Measurements from ENCODE around the gene DDX56.

The DDX56 gene, protein sequence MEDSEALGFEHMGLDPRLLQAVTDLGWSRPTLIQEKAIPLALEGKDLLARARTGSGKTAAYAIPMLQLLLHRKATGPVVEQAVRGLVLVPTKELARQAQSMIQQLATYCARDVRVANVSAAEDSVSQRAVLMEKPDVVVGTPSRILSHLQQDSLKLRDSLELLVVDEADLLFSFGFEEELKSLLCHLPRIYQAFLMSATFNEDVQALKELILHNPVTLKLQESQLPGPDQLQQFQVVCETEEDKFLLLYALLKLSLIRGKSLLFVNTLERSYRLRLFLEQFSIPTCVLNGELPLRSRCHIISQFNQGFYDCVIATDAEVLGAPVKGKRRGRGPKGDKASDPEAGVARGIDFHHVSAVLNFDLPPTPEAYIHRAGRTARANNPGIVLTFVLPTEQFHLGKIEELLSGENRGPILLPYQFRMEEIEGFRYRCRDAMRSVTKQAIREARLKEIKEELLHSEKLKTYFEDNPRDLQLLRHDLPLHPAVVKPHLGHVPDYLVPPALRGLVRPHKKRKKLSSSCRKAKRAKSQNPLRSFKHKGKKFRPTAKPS

DNA sequence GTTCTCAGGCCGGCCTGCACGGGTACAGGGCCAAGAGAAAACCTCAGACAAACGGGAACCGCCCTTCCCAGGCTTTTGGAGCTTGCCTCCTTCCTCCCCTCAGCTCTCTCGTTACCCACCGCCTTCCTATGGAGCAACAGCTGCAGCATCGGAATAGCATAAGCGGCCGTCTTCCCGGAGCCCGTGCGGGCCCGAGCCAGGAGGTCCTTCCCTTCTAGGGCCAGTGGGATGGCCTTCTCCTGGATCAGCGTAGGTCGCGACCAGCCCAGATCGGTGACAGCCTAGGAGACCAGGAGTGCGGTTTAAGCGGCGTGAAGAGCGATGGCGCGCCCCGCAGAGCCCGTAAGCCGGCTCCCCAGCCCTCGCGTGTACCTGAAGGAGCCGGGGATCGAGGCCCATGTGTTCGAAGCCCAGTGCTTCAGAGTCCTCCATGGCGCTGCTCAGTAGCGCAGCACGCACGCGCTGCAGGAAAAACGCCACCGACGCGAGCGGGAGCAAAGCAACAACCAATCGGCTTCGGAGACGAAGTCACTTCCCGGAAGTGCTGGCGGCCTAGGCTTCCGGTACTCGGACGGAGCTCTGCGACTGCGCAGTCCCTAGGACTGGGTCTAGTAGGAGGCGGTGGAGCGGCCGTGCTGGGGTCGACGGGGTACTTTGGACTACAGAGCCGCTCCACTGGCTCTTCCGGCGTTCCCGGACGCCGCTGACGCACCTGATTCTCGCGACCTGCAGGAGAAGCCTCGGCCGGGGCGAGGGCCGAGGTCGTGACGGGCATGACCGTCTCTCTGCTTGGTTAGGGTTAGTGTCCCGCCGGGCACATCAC lies at the start of gene DDX56:
Gene DDX56 (minus strand): TSS at position 445 of the 823 bp plus-strand sequence. CDS start 13 bp downstream, at position 432.
- DNase-seq (ENCODE audit: low read depth in 2 of 2), result peak; percentile 78

DNA sequence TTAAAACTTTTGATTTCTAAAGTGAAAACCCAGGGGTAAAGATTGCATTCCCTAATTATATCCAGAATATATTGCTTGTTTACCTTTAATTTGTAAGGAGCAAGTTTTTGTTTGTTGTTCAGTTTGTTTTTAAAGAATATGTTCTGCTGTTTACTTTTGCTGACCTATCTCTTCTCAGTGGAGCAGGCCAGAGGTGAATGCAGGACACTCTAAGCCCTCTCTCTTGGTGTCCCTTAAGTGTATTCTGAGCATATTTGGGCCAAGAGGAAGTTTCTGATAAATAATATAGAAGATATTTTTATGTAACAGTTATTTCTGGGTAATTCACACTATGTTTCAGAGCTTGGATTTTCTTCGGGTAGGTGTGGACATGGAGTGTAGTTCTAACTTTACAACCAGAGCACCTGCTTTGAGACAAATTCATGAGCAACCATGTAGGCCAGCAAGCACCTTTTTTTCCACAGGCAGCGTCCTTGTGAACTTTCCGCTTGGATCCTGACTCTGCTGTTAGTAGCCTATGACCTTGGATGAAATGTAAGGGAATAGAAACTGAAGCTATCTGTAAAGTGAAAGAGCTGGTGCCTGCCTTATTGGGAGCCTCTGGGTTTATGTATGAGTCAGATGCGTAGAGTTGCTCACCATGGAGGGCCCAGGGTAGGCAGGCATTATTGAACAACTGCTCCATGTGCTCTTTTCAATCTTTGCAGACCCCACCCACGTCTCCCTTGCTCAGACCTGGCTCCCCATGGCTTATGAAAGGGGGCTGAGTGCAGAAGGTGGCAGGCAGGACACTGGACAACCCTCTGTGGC lies 48.8 kb upstream of the DDX56 start:
- DNase-seq (ENCODE audit: low read depth in 2 of 2), result no peak

DNA sequence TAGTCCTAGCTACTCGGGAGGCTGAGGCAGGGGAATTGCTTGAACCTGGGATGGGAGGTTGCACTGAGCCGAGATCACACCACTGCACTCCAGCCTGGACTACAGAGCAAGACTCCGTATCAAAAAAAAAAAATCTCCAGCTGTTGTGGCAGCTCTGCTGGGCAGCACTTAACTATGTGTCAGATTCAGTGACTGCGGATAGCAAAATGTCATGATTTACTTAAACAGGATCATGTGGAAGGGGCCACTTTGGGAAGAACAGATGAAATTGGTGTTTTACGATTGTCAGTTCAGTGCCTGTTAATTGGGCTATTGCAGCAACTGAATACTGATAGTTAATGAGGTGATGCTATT lies 48.0 kb upstream of the DDX56 start:
- DNase-seq (ENCODE audit: low read depth in 2 of 2), result no peak

DNA sequence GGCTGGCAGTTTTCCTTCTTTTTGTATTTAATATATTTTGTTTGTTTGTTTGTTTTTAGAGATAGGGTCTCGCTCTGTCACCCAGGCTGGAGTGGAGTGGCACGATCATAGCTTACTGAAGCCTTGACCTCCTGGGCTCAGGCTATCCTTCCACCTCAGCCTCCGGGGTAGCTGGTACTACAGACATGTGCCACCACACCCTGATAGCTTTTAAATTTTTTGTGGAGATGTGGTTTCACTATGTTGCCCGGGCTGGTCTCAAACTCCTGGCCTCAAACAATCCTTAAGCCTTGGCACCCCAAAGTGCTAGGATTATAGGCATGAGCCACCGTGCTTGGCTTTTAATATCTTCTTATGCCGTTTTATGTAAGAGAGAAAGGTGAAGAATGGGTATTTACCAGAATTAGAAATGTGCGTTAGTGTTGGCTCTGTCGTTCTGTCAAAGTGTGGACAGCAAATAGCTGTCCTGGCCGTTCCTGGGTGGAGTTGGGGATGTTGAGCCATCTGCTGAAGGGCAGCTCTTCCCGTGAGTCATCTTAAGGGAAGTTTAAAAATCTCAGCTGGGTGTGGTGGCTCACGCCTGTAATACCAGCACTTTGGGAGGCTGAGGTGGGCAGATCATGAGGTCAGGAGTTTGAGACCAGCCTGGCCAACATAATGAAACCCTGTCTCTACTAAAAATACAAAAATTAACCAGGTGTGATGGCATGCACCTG lies 47.5 kb upstream of the DDX56 start:
- DNase-seq (ENCODE audit: low read depth in 2 of 2), result no peak

DNA sequence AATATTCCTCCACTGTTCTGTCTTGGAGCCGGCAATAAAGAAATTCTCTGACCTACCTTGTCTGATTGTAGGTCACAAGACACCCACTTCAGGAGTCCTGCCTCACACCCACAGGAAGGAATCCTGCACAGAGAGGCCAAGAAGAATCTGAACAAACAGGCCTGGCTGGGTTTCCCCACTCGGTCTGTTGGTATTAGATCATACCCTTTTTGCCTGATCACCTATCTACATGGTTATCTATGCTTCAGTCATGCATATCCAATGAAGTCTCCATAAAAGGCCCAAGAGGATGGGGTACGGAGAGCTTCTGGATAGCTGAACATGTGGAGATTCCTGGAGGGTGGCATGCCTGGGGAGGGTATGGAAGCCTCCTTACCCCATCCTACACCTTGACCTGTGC lies 45.0 kb upstream of the DDX56 start:
- no peak for DNase-seq (ENCODE audit: low read depth in 2 of 2)

DNA sequence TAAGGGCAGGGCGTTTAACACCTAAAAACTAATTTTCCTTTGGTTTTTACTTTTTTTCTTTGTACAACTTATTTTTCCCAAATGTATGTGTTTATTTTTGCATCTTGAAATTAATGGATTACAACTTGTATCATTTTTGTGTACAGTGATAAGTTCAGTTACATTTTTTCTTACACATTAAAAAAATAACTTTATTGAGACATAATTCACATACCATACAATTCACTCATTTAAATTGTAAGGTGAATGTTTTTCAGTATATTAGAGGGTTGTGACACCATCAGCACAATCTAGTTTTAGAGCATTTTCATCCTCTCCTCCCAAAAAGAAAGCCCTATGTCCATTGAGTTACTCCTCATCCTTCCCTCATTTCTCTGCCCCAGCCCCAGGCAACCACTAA lies 44.3 kb upstream of the DDX56 start:
- DNase-seq (ENCODE audit: low read depth in 2 of 2), result no peak

DNA sequence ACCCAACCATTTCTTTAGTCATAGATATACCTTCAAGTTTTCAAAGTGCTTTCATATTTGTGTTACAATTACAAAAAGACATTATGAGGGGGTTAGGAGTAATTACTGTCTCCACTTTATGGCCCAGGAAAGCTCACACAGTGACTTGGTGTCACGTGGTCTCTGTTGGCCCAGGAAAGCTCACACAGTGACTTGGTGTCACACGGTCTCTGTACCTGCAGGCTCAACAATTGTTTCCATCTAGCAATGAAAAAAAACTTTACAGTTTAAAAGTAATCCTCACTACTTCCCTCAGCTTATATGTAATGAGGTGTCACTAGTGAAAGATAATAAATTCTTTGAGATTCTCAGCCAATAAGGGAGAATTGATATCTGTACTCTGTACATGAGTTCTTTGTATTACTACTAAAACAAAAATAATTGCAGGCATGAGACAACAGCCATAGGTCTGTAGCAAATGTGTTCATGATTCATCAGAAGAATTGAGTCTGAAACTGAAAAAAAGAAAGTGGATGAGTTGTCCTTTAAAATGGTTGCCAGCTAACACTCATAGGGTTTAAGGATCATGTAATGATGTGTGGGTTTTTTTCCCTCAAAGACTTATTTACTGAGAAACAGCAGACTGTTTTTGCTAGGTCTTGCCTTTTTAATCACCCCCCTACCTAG lies 43.6 kb upstream of the DDX56 start:
- DNase-seq (ENCODE audit: low read depth in 2 of 2), result no peak

DNA sequence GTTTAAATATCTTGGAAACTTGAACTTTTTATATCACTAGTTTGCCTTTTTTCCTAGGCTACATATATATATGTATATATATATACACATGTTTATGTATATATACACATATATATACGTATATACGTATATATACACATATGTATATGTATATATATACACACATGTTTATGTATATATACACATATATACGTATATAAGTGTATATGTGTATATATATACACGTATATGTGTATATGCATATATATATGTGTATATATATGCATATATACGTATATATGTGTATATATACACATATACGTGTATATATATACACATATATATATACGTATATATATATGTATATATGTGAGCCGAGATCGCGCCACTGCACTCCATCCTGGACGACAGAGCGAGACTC lies 42.8 kb upstream of the DDX56 start:
- DNase-seq (ENCODE audit: low read depth in 2 of 2), result no peak

DNA sequence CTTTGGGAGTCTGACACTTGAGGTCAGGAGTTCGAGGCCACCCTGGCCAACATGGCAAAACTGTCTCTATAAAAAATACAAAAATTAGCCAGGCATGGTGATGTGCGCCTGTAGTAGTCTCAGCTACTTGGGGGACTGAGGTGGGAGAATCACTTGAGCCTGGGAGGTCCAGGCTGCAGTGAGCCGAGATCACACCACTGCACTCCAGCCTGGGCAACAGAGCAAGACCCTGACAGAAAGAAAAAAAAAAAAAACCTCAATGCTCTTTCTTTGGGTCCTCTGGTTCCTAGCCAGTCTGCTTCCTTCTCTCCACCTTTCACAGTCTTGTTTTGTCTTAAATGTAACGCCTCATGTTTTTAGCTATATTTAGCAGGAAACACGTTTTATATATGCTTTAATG lies 42.1 kb upstream of the DDX56 start:
- DNase-seq (ENCODE audit: low read depth in 2 of 2), result no peak

DNA sequence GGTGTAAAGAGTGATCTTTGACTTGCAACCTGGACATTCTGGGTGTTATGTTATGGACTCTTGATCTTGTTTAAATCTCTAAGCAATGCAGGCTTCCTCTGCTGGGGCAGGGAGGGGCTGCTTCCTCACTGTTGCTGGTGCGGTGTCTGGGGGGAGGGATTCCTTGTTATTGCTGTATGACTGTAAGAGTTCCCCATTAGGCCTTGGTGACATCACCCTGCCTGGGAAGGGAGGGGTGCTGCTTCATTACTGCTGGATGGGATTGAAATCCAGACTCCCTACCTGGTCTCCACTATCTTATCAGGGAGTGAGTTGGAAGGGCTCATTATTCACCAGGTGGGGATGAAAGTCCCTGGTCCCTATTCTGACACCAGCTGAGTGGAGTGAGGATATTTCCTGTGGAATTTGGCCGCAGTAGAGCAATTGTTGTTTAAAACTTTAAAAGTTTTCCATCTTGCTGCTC lies 41.5 kb upstream of the DDX56 start:
- no peak for DNase-seq (ENCODE audit: low read depth in 2 of 2)

DNA sequence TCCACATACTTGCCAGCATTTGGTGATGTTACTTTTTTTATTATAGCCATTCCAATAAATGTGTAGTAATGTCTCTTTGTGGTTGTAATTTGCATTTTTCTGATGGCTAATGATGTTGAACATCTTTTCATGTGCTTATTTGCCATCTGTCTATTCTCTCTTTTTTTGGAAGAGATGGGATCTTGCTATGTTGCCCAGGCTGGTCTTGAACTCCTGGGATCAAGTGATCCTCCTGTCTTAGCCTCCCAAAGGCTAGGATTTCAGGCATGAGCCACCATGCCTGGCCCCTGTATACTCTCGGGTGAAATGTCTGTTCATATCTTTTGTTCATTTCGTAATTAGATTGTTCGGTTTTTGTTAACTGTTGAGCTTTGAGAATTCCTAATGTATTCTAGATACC lies 36.1 kb upstream of the DDX56 start:
- DNase-seq (ENCODE audit: low read depth in 2 of 2), result no peak

DNA sequence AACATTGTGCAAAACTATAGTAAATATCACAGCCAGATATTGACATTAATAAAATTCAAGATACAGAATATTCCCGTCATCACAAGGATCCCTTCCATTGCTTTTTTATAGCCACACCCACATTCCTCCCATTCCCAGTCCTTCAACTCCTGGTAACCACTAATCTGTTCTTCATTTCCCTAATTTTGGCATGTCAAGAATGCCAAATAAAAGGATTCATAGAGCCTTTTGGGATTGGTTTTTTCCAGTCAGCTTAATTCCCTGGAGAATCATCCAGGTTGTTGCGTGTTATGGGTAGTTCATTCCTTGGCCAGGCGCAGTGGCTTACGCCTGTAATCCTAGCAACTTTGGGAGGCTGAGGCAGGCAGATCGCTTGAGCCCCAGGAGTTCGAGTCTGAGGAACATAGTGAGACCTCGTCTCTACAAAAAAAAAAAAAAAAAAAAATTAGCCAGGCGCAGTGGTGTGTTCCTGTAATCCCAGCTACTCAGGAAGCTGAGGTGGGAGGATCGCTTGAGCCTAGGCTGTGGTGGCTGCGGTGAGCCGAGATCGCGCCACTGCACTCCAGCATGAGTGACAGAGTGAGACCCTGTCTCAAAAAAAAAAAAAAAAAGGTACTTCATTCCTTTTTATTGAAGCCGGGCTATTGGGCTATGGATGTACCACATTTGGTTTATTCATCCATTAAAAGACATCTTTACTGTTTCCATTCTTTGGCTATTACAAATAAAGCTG lies 35.4 kb upstream of the DDX56 start:
- peak; percentile 75 to 80 for DNase-seq (ENCODE audit: low read depth in 2 of 2)

DNA sequence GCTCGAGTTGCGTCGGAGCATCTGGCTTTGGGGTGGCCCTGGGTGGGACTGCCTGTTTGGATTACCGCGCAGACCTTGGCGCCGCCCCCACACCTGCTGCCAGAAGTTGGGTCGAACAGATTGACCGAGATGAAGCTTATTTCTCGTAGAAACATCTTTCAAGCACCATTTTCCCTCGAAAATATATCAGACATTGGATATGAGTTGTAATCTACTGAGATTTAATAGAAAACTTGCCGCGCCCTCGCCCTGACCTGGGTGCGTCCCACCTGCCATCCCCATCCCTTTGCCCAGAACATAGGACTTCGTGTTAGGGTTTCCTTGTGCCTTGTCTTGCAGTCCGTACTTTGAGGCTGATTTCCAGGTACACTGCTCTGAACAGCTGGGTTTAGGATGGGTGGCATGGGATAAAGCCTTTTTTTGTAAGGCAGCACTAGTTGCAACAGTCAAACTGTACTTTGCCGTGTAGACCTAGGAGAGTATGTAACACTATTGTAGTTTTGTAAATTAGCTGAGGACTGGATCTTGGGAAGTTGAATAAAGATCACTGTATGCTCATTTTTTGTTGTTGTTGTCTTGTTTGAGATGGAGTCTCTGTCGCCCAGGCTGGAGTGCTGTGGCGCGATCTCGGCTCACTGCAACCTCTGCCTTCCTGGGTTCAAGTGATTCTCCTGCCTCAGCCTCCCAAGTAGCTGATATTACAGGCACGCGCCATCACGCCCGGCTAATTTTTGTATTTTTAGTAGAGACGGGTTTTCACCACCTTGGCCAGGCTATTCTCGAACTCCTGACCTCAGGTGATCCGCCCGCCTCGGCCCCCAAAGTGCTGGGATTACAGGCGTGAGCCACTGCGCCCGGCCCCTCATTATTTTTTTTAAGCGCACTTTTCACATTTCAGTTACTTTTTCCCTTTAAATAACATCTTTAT lies 33.7 kb upstream of the DDX56 start:
- DNase-seq (ENCODE audit: low read depth in 2 of 2), result no peak

DNA sequence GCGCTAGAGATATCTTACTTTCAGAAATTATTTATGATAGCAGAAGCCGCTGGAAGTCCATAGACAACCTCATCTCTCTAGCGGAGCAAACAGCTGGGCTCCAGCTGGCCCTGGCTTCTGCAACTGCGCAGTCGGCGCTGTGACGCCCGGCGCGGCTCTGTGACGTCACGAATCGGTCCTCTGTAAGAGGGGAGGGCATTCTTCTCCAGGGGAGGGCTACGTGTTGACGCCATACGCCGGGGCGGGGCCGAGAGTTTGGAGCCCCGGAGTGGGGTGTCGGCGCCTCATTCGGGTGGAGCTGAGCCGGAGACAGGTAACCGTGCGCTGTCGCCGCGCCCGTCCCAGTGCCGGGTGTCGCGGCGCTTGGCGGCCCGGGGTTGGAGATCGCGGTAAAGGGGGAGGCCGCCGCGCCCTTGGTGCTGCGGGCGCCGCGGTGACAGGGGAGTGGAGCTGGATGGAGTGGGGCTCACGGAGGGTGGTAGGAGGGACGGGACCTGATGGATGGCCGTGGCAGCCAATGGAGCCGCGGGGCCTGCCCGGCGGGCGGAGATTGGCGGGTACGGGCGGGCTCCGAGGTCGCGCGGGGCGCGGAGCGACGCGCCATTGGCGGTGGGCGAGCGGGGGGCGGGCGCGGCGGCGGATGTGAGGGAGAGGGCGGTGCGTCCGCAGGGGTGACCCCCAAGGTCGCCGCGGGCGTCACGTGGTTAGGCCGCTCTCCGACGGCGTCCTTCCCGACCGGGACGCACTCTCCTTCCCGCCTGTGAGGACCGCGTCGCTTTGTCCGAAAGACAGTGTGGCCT lies 32.8 kb upstream of the DDX56 start, which contains the start of gene OGDH:
Gene OGDH (plus strand): TSS at position 287 of the 800 bp plus-strand sequence. CDS start 17,717 bp downstream, outside the sequence.
- peak; percentile 94 to 96 for DNase-seq (ENCODE audit: low read depth in 2 of 2)

DNA sequence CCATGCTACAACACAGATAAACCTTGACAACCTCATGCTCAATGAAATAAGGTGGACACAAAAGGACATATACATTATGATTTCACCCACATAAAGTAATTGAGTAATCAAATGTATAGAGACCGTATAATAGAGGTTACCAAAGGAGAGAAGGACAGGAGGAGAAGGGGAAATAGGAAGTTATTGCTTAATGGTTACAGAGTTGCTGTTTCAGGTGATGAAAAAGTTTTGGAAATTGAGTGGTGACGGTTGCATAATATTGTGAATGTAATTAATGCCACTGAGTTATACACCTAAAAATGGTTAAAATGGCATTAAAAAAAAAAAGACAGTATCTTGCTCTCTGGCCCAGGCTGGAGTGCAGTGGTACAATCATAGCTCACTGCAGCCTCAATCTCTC lies 31.2 kb upstream of the DDX56 start:
- DNase-seq (ENCODE audit: low read depth in 2 of 2), result no peak

DNA sequence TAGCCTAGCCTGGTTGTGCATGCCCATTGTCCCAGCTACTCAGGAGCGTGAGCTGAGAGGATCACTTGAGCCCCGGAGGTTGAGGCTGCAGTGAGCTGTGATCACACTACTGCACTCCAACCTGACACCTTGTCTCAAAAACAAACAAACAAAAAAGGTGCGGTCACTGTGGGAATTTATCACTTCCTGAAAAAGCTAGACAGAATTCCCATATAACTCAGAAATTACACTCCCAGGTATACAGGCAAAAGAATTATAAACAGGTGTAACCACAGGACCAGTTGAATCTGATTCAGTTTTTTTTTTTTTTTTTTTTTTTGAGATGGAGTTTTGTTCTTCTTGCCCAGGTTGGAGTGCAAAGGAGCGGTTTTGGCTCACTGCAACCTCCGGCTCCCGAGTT lies 29.5 kb upstream of the DDX56 start:
- no peak for DNase-seq (ENCODE audit: low read depth in 2 of 2)

DNA sequence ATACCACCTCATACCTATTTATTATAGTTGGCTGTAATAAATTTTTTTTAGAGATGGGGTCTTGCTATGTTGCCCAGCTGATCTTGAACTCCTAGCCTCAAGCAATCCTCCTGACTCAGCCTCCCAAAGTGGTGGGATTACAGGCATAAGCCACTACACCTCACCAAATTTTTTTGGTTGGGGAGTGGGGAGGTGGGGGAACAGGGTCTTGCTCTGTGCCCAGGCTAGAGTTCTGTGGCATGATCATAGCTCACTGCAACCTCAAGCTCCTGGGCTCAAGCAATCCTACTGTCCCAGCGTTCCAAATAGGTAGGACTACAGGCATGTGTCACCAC lies 28.8 kb upstream of the DDX56 start:
- DNase-seq (ENCODE audit: low read depth in 2 of 2), result no peak

DNA sequence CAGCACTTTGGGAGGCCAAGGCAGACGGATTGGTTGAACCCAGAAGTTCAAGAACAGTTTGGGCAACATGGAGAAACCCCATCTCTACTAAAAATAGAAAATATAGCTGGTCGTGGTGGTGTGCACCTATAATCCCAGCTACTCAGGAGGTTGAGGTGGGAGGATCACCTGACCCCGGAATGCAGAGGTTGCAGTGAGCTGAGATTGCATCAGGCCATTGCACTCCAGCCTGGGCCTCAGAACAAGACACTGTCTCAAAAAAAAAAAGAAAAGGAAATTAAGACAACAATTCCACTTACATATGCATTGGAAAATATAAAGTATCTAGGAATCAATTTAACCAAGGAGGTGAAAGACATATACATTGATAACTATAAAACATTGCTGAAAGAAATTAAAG lies 25.5 kb upstream of the DDX56 start:
- no peak for DNase-seq (ENCODE audit: low read depth in 2 of 2)

All from fibroblast of skin of left biceps (primary cell).